GM18526 (cell line): ENCODE results near the gene TNK1.
A peak's percentile ranks its signal among the peaks of the same experiment; 100 is the strongest.

Experiments used
- POLR2A ChIP-seq: IDR thresholded peaks from 3 replicates; pipeline ENCODE4 v1.6.1; 2011; ENCODE audit not compliant: insufficient read length; ENCODE audit errors: extremely low read depth

Gene TNK1

DNA sequence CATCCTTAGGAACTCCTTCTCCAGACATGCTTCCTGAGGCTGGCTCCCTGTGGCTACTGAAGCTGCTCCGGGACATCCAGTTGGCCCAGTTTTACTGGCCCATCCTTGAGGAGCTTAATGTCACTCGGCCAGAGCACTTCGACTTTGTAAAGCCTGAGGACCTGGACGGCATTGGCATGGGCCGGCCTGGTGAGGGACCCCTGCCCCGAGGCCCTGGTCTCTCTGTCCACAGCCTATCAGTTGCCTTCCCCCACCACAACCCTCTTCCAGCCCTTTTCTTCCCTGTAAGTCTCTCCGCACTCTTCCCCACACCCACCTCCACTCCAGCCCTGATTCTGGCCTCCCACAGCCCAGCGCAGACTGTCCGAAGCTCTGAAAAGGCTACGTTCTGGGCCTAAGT lies 2.0 kb downstream of the TNK1 start:
- TF ChIP-seq POLR2A: no peak

DNA sequence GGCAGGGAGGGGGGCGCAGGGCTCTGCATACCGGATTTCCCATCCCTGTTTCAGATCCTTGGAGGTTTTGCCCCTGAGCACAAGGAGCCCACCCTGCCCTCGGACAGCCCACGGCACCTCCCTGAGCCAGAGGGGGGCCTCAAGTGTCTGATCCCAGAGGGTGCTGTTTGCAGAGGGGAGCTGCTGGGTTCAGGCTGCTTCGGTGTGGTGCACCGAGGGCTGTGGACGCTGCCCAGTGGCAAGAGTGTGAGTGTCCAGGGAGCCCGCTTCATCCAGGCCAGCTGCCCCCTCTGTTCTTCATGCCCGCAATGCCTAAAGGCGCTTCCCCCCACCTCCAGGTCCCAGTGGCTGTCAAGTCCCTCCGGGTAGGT lies 2.5 kb downstream of the TNK1 start:
- TF ChIP-seq POLR2A: no peak

DNA sequence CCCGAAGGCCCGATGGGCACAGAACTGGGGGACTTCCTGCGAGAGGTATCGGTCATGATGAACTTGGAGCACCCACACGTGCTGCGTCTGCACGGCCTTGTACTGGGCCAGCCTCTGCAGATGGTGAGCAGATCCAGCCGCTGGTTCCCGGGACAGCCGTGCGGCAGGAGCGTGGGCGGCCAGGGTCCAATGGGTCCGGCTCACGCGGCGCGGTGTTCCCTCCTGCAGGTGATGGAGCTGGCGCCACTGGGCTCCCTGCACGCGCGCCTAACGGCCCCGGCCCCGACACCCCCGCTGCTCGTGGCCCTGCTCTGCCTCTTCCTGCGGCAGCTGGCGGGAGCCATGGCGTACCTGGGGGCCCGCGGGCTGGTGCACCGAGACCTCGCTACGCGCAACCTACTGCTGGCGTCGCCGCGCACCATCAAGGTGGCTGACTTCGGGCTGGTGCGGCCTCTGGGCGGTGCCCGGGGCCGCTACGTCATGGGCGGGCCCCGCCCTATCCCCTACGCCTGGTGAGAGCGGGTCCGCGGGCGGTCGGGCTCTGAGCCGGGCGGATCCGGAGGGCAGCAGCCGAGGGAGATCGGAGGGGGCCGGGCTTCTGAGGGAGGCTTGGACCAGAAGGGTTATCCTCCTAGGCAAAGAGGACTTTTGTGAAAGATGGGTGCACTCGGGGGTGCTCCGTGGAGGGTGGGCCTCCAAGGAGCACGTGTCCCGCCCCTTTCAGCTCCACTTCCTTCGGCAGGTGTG lies 3.0 kb downstream of the TNK1 start:
- peak; percentile 45 for TF ChIP-seq POLR2A

DNA sequence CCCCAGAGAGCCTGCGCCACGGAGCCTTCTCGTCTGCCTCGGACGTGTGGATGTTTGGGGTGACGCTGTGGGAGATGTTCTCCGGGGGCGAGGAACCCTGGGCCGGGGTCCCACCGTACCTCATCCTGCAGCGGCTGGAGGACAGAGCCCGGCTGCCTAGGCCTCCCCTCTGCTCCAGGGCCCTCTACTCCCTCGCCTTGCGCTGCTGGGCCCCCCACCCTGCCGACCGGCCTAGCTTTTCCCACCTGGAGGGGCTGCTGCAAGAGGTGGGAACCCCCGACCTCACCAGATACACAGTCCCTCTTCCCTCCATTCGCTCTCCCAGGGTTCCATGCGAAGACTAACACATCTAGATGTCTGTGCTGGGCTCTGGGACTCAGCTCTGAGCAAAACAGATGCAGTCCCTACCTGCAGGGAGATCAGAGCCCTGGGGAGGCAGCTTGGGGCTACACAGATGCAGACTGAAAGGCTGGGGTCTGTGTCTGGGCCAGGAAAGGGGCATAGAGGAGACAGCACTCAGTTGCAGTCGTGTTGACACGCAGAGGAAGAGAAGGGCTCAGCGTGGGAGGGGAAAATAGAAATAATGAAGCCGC lies 3.7 kb downstream of the TNK1 start:
- TF ChIP-seq POLR2A: no peak

DNA sequence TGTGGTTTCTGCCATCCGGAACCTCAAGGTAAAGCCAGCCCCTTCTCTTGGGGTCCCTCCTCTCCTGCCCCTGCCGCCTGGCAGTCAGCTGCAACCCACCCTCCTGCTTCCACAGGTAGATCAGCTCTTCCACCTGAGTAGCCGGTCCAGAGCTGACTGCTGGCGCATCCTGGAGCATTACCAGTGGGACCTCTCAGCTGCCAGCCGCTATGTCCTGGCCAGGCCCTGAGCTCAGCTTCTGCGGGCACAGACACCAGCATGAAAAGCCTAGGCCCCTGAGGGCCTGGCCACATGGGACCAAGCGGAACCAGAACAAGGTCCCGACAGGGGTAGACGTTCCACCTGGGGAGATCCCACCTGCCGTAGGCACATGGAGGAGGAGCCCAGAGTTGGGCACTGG lies 8.0 kb downstream of the TNK1 start:
- TF ChIP-seq POLR2A: no peak

DNA sequence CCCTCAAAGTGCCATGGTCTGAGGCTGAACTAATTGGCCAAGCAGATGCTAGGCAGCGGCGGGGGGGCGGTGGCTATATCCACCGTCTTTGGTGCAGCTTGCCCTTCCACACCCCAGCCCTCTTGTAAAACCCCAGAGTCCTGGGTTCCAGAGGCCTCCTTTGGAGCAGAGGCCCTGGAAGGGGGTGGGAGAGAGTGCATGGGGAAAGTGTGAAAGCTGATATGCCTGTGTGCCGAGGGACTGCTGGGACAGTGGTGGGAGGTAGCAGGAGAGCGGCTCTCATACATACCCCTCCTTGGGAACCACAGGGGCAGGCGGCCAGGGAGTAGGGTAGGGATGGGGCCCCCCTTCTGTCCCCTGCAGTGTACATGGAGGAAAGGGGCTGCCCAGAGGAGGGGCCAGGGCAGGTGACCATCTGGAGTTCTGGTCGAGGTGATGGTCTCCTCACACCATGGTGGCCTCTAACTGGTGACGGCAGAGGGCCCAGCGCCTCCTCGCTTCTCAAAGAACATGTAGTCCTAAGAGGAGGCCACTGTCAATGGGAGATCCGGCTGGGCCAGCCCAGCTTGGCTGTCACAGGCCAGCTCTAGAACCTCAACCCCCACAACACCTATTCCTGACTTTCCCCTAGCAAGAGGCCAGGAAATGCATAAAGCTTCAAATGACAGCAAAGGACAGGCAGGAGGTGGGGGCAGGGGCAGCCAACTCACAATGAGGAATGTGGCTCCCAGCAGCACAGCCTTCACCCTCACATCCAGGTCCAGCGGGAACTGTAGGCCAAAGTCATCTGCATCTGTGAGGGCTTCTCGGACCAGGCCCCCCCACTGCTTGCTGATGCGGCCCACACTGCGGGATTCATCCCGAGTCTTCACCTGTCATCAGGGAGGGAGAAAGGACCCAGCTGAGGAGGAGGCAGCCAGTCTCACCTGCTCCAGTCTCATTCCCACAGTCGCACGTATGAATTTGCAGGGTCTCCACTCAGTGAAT lies 9.3 kb downstream of the TNK1 start:
- TF ChIP-seq POLR2A: no peak

DNA sequence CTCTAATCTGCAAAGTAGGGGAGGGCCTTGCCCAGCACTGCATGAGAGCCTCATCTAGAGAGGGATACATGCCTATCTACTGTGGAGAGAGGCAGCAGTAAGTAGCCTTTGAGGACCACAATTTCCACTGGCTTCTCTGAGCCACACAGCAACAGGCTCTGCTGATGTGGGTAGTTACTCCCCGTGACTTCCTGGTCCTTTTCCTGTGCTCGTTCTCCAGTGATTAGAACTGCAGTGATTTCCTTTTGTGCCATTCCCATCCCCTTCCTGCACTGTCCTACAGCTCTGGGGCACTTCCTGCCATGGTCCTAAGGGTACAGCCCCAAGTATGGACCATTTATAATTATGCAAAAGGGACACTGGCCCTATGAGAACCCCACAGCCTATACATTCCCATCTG lies 10.4 kb downstream of the TNK1 start:
- TF ChIP-seq POLR2A: no peak

DNA sequence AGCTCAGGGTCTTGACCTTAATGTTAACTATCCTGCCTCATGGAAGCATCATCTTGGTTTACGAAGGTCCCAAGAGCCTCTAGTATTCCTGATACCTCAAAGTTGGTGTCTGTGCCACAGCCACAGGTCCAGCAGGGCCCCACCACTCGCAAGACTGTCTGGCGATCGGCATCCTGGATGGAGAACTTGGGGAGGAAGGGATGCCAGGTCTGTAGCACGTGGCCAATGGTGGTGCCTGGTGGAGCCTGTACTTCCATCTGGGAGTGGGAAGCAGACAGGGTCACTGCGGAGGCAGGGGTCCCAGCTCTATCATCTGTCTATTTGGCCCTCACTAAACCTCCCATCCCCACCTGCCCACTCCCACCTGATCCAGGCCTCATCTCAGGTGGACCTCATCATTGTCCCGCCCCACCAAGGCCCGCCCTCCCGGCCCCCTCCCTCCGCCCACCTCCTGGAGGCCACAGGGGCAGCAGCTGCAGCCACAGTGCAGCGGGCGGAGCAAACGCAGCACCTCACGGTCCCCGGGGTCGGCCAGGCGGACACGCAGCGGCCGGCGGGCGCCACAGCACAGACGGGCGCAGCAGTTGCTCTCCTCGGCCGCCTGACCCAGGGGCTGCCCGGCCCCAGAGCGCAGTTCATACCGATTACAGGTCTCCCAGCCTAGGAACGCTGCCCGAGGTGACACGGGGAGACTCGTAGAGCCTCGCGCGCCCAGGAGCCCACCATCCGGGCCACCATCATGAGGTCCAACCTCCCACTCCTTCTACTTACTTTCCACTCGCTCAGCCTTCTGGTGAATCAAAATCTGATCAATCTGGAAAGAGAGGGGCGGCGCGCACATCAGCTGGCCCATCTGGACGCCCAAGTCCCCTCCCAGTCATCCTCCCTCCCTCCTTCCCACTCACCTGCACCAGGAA lies 12.1 kb downstream of the TNK1 start:
- TF ChIP-seq POLR2A: no peak

DNA sequence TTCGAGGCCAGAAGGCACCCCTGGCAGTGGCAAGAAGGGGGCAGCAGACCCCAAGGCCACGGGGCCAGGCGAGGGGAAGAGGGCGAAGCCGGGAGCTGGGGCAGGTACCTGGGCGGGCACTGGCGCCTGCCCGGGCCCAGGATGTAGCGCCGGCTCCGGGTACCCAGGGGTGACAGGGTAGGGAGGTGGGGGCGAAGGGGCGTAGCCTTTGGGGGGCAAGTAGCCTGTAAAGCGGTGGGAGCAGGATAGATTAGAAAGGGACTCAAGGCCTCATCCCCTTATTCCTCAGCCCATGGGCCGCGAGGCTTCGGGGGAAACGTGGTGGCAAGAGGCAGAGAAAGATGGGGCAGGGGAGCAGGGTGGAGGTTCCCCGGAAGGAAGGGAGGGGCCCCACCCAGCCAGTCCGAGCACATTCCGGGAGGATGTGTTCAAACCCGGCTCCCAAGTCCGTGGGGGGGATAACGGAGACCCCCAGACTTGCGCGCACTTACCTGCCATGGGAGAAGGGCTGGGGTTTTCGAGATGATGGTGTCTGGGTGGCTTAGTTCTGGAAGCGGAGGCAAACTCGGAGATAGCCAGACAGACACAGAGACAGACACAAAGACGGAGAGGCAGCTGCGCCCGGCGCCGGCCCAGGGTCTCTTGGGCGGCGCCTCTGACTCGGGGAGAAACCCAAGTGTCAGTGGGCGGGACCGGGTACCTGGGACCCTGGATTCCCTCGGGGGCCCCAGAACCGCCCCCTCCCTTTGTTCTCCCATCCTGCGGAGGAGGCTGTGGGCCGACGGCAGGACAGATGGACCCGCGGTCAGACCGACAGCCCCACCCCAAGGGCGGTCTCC lies 12.9 kb downstream of the TNK1 start:
- TF ChIP-seq POLR2A: peak; percentile 42

DNA sequence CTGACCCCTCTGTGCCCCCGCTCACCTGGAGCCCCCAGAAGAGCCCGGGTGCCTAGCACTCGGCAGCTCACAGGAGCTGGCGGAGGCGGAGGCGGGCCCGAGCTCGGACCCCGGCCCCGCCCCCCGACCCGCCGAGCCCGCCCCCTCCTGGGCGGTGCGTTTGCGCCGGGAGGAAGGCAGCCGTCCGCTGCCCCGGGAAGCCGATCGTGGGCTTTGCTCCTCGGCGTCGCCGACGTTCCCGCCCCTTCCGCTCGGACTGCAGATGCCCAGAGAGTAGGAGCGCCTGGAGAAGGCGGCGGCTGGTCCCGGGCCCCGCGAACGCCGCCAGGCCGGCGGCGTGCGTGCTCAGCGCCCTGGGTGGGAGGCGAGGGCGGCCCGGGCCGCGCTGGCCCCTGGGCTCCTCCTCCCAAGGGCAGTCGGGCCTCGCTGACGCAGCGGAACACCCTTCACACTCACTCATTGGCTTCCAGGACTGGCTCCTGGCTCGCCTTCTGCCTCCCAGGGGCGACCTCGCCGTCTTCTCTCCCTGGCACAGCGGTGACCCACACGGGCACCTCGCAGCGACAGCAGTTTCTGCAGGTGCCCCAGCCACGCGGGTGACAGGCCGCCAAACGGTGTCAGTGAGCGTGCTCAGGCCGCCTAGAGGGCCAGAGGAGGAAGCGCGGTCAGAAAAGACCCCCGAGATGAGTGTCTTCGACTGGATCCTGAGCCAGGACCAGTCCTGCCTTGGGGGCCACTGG lies 13.7 kb downstream of the TNK1 start, which contains the start of gene PLSCR3:
TSS of gene PLSCR3 (minus strand) at position 74 of the 740 bp plus-strand sequence. CDS start 415 bp downstream, outside the sequence.
- TF ChIP-seq POLR2A: peak; percentile 71

DNA sequence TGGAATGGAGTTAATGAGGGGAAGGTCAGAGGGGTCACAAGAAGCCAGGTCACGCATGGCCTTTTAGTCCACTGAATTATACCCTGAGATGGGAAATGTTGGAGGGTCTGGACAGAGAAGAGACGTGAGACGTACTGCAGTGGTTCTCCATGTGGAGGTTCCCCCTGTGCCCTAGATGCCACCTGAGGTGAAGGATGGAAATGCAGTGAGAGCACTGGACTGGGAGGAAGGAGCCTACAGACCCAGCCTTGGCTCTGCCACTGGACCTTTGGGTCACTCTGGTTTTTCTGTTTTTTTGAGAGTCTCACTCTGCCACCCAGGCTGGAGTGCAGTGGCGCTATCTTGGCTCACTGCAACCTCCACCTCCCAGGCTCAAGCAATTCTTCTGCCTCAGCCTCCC lies 15.3 kb downstream of the TNK1 start:
- no peak for TF ChIP-seq POLR2A

DNA sequence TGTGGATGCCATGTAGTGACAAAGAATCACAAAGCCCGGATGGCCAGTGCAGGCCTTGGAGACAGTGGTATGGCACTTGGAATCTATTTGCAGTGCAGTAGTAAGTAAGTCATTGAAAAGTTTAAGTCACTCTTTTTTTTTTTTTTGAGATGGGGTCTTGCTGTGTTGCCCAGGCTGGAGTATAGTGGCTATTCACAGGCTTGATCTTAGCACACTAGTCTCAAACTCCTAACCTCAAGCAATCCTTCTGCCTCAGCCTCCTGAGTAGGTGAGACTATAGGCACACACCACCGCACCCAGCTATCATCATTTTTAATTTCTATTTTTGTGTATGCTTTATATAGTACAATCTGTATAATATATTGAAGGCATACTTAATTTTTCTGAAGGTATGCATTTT lies 17.7 kb downstream of the TNK1 start:
- TF ChIP-seq POLR2A: no peak

DNA sequence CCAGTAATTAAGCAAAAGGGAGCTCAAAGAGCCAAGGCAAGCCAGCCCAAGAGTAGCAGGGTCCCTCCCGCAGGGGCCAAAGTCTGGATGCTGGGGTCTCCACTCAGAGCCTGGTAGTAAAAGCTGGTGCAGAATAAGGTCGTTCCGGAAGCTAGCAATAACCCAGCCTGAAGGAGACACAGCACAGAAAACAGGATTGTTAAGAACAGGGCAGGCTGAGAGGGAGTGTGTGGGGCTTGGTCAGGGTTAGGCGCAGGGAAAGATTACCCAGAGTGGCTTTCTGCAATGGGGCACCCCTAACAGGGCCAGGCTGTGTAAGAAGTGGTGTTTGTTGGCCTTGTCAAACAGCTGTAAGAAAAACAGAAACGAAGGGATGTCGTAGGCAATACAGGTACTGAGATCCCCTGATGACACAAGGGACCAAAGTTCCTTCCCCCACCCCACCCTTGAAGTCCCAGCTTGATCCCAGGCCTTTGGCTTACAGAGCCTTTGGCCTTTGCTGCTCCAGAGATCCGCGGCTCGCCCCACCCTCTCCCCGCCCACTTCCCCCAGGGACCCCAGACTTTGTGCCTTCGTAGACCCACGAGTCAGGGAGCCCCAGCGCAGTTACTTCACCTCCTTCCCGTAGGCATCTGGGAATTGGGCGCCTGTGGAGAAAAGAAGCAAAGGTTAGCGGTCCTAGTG lies 22.3 kb downstream of the TNK1 start:
- no peak for TF ChIP-seq POLR2A

DNA sequence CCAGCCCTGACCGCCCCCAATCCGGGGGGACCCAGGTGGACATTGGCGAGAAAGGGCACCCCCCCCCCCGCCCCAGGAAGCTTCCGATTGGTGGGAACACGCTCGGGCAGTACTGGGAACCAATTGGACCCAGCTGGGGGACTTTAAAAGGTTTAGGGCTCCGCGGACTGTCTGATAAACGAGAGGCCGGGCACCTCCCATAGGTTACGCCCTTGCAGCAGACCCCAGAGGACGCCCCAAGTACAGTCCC lies 22.8 kb downstream of the TNK1 start:
- no peak for TF ChIP-seq POLR2A
